BLaER1 (cell line): ENCODE measurements around the gene NOTCH1.

Experiments used
- H3K27ac ChIP-seq: shearing (Covaris generic); formaldehyde crosslinking; 2 replicates; pipeline ENCODE4 v1.8.1; 2022
- H3K27me3 ChIP-seq: shearing (Covaris generic); formaldehyde crosslinking; 2 replicates; pipeline ENCODE4 v1.8.1; 2022
- H3K36me3 ChIP-seq: shearing (Covaris generic); formaldehyde crosslinking; 2 replicates; pipeline ENCODE4 v1.8.1; 2022
- H3K4me1 ChIP-seq: shearing (Covaris generic); formaldehyde crosslinking; 2 replicates; pipeline ENCODE4 v1.8.1; 2022
- H3K4me2 ChIP-seq: shearing (Covaris generic); formaldehyde crosslinking; 2 replicates; pipeline ENCODE4 v1.8.1; 2022
- H3K4me3 ChIP-seq: shearing (Covaris generic); formaldehyde crosslinking; 2 replicates; pipeline ENCODE4 v1.8.1; 2022
- H3K9ac ChIP-seq: shearing (Covaris generic); formaldehyde crosslinking; 2 replicates; pipeline ENCODE4 v1.8.1; 2022
- H3K9me3 ChIP-seq: shearing (Covaris generic); formaldehyde crosslinking; 2 replicates; pipeline ENCODE4 v1.8.1; 2022
- H4K20me1 ChIP-seq: shearing (Covaris generic); formaldehyde crosslinking; 2 replicates; pipeline ENCODE4 v1.8.1; 2022
- Cebpa-rat ChIP-seq: shearing (Covaris generic); IDR thresholded peaks from 2 replicates; pipeline ENCODE4 v1.8.1; 2022

NOTCH1 gene

GRCh38 chr9:136534366-136534765 is 11.5 kb downstream of the NOTCH1 start:
- no peaks in the 10 kb centered on the region for H3K9me3 ChIP-seq
- 0 out of 2 replicates have a peak overlapping the region, but pooled peaks have one; percentile 59 for H3K27ac ChIP-seq
- H3K27me3 ChIP-seq: no peaks in the 10 kb centered on the region
- H3K4me1 ChIP-seq: peaks cover 93% of the 10 kb centered on the region
- H3K4me3 ChIP-seq: no peak overlapping the region
- peak overlapping the region; percentile 54; the same call in 1 of the 2 replicates for H3K9ac ChIP-seq
- TF ChIP-seq Cebpa-rat: no peak
- H3K4me2 ChIP-seq: peak overlapping the region; percentile 96
- peaks cover 19% of the 10 kb centered on the region for H3K36me3 ChIP-seq
- H4K20me1 ChIP-seq: peaks cover 98% of the 10 kb centered on the region

GRCh38 chr9:136533775-136534157 is 12.1 kb downstream of the NOTCH1 start:
- peaks cover 98% of the 10 kb centered on the region for H4K20me1 ChIP-seq
- H3K4me2 ChIP-seq: peak overlapping the region; percentile 96
- H3K9ac ChIP-seq: peak overlapping the region; percentile 54; the same call in 1 of the 2 replicates
- no peak for TF ChIP-seq Cebpa-rat
- H3K36me3 ChIP-seq: peaks cover 19% of the 10 kb centered on the region
- H3K9me3 ChIP-seq: no peaks in the 10 kb centered on the region
- H3K27ac ChIP-seq: peak overlapping the region; percentile 59
- peaks cover 93% of the 10 kb centered on the region for H3K4me1 ChIP-seq
- peak overlapping the region; percentile 45 for H3K4me3 ChIP-seq
- H3K27me3 ChIP-seq: no peaks in the 10 kb centered on the region

- no peak for TF ChIP-seq Cebpa-rat
- peak overlapping the region; percentile 54; the same call in 1 of the 2 replicates for H3K9ac ChIP-seq
- peak overlapping the region; percentile 45 for H3K4me3 ChIP-seq
- H3K36me3 ChIP-seq: peaks cover 19% of the 10 kb centered on the region
- no peaks in the 10 kb centered on the region for H3K27me3 ChIP-seq
- peaks cover 96% of the 10 kb centered on the region for H4K20me1 ChIP-seq
- H3K4me2 ChIP-seq: peak overlapping the region; percentile 96
- H3K27ac ChIP-seq: peak overlapping the region; percentile 59
- H3K4me1 ChIP-seq: peaks cover 93% of the 10 kb centered on the region
- H3K9me3 ChIP-seq: no peaks in the 10 kb centered on the region
Measured at GRCh38 chr9:136532799-136533774, 12.8 kb downstream of the NOTCH1 start.

GRCh38 chr9:136531904-136532798 is 13.7 kb downstream of the NOTCH1 start:
- peaks cover 93% of the 10 kb centered on the region for H3K4me1 ChIP-seq
- H3K27me3 ChIP-seq: no peaks in the 10 kb centered on the region
- H3K9me3 ChIP-seq: no peaks in the 10 kb centered on the region
- no peak for TF ChIP-seq Cebpa-rat
- peak overlapping the region; percentile 96 for H3K4me2 ChIP-seq
- H3K27ac ChIP-seq: peak overlapping the region; percentile 59; the same call in 1 of the 2 replicates
- peaks cover 96% of the 10 kb centered on the region for H4K20me1 ChIP-seq
- H3K9ac ChIP-seq: peak overlapping the region; percentile 54; the same call in 1 of the 2 replicates
- H3K4me3 ChIP-seq: peak overlapping the region; percentile 45; the same call in 1 of the 2 replicates
- peaks cover 12% of the 10 kb centered on the region for H3K36me3 ChIP-seq

- no peaks in the 10 kb centered on the region for H3K27me3 ChIP-seq
- no peaks in the 10 kb centered on the region for H3K9me3 ChIP-seq
- H3K36me3 ChIP-seq: peaks cover 4% of the 10 kb centered on the region; the same call in 1 of the 2 replicates
- peak overlapping the region; percentile 79; the same call in 1 of the 2 replicates for H3K27ac ChIP-seq
- peaks cover 93% of the 10 kb centered on the region for H3K4me1 ChIP-seq
- TF ChIP-seq Cebpa-rat: no peak
- H3K4me3 ChIP-seq: peak overlapping the region; percentile 45; the same call in 1 of the 2 replicates
- H3K9ac ChIP-seq: peak overlapping the region; percentile 67; the same call in 1 of the 2 replicates
- H4K20me1 ChIP-seq: peaks cover 96% of the 10 kb centered on the region
- peak overlapping the region; percentile 96 for H3K4me2 ChIP-seq
Measured at GRCh38 chr9:136531186-136531903, 14.5 kb downstream of the NOTCH1 start.

GRCh38 chr9:136530461-136531089 is 15.3 kb downstream of the NOTCH1 start:
- Histone ChIP-seq H3K4me2 (peak overlapping the region; percentile 96), H3K4me3 (peak overlapping the region; percentile 55), H3K9ac (peak overlapping the region; percentile 67), H4K20me1 (peaks cover 96% of the 10 kb centered on the region), H3K36me3 (no peaks in the 10 kb centered on the region), H3K4me1 (peaks cover 97% of the 10 kb centered on the region), H3K27me3 (no peaks in the 10 kb centered on the region), H3K27ac (peak overlapping the region; percentile 79), H3K9me3 (no peaks in the 10 kb centered on the region)
- TF ChIP-seq Cebpa-rat: no peak

GRCh38 chr9:136529516-136530460 is 16.1 kb downstream of the NOTCH1 start:
- Histone ChIP-seq H3K27me3 (no peaks in the 10 kb centered on the region), H3K9me3 (no peaks in the 10 kb centered on the region), H3K27ac (peak overlapping the region; percentile 79), H3K9ac (peak overlapping the region; percentile 67), H4K20me1 (peaks cover 97% of the 10 kb centered on the region), H3K36me3 (no peaks in the 10 kb centered on the region), H3K4me3 (peak overlapping the region; percentile 55), H3K4me1 (peaks cover 99% of the 10 kb centered on the region), H3K4me2 (peak overlapping the region; percentile 96)
- no peak for TF ChIP-seq Cebpa-rat
